ENCODE measurements around the gene PACS1.
"Not testable (repeated sequence)": the region's sequence is repeated elsewhere in the genome, so short reads cannot be mapped to it uniquely, and the experiment has no call there.

Gene PACS1

DNA sequence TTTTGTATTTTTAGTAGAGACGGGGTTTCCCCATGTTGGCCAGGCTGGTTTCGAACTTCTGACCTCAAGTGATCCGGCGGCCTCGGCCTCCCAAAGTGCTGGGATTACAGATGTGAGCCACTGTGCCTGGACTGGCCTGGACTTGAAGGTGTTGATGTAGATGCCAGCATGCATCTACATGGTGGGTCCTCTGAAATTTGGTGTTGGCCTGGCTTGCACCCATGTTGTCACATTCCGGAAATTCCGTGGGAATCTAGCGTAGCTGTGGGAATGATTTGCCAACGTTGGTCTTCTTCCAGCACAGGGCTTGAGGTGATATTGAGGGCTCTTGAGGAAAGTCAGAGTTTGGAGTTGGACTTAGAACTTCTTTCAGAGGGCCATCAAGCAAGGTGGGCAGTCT, 6.5 kb downstream of the PACS1 start:
- DNase-seq (ENCODE audit: low spot score), result no peak

GRCh38 chr11:66077927-66078326, 7.9 kb downstream of the PACS1 start:
- DNase-seq (ENCODE audit: low spot score), result no peak

DNA sequence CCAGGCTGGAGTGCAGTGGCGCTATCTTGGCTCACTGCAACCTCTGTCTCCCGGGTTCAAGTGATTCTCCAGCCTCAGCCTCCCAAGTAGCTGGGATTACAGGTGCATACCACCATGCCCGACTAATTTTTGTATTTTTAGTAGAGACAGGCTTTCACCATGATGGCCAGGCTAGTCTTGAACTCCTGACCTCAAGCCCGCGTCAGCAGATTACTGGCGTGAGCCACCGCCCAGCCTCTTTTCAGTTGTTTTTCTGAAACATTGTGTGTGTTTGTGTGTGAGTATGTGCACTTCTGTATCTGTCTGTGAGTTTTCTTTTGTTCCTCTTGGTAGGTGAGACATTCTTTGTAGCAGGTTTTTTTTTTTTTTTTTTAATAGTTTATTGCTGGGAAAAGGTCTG, 8.9 kb downstream of the PACS1 start:
- DNase-seq (ENCODE audit: low spot score), result not testable (repeated sequence)

- DNase-seq (ENCODE audit: low spot score), result no peak
Measured at GRCh38 chr11:66080055-66080817, 10.2 kb downstream of the PACS1 start.

DNA sequence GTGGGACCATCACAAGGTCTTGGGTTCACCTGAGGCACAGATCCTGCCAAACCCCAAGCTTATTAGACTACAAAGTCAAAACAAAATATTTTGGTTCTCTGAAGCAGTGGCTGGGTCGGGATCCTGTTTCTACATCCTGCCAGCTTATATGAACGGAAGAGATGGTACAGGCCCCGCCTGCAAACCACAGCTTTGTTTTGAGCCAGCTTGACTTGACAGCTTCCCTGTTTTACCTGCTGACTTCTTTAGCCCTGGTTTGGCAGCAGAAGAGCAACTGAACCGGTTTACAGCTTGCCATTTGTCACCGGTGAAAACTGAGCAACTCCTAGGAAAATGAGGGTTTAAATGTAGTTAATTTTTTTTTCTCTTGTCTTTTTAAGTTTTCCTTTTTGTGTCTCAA, 11.4 kb downstream of the PACS1 start:
- no peak for DNase-seq (ENCODE audit: low spot score)

- no peak for DNase-seq (ENCODE audit: low spot score)
Measured at GRCh38 chr11:66082946-66083698, 13.1 kb downstream of the PACS1 start.

GRCh38 chr11:66083767-66084166, 13.7 kb downstream of the PACS1 start:
- DNase-seq (ENCODE audit: low spot score), result no peak

DNA sequence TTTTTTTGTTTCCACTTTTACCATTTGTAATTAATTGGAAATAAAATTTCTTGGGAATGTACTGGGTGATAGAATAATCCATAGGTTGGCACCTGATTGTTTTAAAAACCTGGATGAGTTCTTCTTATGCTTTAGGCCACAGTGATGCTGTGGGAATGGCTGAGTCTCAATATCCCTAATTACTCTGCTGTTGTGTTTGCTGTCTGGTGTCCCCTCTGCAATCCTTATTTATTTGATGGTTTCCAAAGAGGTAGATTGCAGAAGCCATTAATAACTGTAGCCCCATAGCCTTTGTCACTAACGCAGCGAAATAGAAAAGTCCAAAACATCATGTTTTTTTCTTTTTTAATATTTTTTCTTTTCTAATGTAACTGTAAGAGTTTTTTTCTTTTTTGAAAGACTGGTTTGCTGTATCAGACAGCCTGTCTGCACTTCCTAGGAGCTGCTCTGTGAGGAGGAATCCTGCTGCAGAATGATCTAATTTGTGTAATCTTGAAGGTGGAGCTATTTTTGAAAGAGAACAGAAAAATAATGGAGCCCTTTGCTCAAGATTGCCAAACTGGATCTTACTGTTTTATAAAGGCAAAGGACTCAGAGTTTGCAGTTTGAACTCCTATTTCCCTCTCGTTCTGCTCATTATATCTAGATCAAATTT, 14.9 kb downstream of the PACS1 start:
- DNase-seq (ENCODE audit: low spot score), result peak; percentile 66

DNA sequence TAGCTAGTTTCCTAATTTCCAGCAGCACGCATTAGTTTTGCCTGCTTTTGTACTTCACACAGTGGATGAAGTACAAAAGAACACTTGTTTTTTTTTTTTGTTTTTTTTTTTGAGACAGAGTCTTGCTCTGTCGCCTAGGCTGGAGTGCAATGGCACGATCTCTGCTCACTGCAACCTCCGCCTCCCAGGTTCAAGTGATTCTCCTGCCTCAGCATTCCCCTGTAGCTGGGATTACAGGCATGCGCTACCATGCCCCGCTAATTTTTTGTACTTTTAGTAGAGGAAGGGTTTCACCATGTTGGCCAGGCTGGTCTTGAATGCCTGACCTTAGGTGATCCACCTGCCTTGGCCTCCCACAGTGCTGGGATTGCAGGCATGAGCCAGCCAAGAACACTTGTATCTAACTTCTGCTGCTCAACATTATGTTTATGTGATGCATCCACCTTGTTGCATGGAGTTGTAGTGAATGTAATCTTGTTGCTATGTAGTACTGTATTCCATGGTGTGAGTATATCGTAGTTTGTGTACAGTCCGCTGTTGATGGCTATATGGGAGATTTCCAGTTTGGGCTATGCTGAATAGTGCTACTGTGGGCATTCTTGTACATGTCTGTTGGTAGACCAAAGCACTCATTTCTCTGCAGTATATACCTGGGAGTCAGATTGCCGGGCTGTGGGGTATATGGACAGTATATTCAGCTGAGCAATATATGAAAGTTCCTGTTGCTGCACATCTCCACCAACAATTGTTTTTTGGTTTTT, 17.3 kb downstream of the PACS1 start:
- no peak for DNase-seq (ENCODE audit: low spot score)

DNA sequence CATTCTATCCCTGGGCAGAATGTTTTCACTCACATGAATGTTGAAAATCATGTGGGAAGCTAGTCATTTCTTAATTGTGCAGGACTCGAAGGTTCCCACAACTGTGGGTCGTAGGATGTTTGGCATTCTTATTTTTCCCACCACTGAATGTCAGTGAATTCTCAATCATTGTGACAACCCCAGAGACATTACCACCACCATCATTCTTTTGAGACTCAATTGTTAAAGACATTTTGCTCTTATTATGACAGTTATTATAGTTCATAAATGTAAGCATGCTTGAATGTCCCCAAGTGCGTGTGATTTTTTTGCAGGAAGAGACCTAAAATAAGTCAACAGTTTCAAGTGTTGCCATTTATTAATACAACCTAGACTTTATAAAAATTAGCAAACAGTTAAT, 19.0 kb downstream of the PACS1 start:
- no peak for DNase-seq (ENCODE audit: low spot score)

DNA sequence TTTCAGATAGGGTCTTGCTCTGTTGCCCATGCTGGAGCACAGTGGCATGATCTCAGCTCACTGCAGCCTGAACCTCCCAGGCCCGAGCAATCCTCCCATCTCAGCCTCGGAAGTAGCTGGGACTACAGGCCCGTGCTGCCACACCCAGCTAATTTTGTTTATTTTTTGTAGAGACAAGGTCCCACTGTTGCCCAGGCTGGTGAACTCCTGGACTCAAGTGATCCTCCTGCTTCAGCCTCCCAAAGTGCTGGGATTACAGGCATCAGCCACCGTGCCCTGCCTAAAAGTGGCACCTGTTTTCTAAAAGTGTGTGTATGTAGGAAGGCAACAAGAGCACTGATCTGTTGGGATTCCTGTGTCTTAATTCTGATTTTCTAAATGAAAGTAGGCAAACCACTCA, 20.2 kb downstream of the PACS1 start:
- DNase-seq (ENCODE audit: low spot score), result no peak

DNA sequence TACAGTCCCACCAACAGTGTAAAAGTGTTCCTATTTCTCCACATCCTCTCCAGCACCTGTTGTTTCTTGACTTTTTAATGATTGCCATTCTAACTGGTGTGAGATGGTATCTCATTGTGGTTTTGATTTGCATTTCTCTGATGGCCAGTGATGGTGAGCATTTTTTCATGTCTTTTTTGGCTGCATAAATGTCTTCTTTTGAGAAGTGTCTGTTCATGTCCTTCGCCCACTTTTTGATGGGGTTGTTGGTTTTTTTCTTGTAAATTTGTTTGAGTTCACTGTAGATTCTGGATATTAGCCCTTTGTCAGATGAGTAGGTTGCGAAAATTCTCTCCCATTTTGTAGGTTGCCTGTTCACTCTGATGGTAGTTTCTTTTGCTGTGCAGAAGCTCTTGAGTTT, 22.1 kb downstream of the PACS1 start:
- not testable (repeated sequence) for DNase-seq (ENCODE audit: low spot score)

- not testable (repeated sequence) for DNase-seq (ENCODE audit: low spot score)
Measured at GRCh38 chr11:66099746-66100145, 29.7 kb downstream of the PACS1 start.

GRCh38 chr11:66100272-66101065, 30.4 kb downstream of the PACS1 start:
- DNase-seq (ENCODE audit: low spot score), result peak; percentile 63

- DNase-seq (ENCODE audit: low spot score), result no peak
Measured at GRCh38 chr11:66101066-66101464, 31.0 kb downstream of the PACS1 start.

GRCh38 chr11:66104057-66104638, 34.1 kb downstream of the PACS1 start:
- no peak for DNase-seq (ENCODE audit: low spot score)

GRCh38 chr11:66106786-66107599, 36.9 kb downstream of the PACS1 start:
- no peak for DNase-seq (ENCODE audit: low spot score)

DNA sequence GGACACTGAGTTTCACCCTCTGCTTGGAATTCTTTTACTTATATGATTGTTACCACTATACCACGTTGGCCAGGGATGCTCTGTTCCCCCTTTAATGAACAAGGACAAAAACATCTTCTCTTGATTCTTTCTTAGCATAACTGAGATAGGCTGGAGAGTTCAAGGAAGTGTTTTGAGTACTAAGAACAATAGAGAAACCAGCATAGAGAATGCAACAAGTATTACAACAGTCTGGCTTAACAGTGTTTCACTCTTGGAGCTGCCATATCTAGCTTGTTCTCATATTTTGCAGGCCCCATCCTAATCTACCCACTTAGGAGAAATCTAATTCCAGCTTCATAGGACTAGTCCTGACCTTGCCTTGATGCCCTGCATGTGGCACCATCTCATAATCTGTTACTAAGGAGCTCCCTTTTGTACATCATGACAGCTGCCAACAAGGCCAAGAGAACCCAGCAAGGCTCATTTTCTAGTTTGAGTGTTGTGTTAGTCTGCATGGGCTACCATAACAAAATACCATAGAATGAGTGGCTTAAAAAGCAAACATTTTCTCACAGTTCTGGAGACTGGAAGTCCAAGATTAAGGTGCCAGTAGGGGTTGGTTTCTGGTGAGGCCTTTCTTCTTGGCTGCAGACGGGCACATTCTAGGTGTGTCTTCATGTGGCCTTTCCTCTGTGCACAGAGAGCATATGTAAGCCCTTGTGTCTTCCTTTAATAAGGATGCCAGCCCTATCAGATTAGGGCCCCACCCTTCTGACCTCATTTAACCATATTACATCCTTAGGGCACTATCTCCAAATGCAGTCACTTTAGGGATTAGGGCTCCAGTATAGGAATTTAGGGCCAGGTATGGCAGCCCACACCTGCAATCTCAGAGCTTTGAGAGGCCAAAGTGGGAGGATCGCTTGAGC, 37.8 kb downstream of the PACS1 start:
- DNase-seq (ENCODE audit: low spot score), result no peak

DNA sequence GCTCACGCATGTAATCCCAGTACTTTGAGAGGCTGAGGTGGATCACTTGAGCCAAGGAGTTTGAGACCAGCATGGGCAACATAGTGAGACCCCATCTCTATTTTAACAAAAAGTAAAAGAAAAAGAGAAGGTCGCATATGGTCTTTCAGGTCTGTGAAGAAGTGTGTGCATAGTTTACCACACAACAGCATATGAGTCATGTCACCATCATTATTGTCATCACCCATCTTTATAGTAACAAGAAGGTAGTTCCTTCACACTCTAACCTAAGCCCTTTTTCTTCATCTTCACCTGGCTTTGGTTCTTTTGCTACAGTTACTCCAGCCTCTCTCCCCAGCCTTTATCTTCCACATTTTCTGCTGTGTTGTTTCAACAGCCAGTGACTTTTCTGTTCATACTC, 39.2 kb downstream of the PACS1 start:
- DNase-seq (ENCODE audit: low spot score), result no peak

All from putamen (tissue), 1 donor.